GM23248 (cell line): ENCODE data around the gene ZNF416.

Experiments used
- EZH2 ChIP-seq: fragments of 200-600 bp; sonication (generic); IDR thresholded peaks from 2 replicates; pipeline ENCODE4 v1.6.1; 2018; ENCODE audit warnings: antibody characterized with exemption, mild to moderate bottlenecking; ENCODE audit not compliant: insufficient read depth, poor library complexity, severe bottlenecking
- EZH2phosphoT487 ChIP-seq: fragments of 200-600 bp; sonication (generic); IDR thresholded peaks from 2 replicates; pipeline ENCODE4 v1.6.1; 2018; ENCODE audit warnings: antibody characterized with exemption, moderate library complexity, mild to moderate bottlenecking, low read depth; ENCODE audit not compliant: insufficient read depth

DNA sequence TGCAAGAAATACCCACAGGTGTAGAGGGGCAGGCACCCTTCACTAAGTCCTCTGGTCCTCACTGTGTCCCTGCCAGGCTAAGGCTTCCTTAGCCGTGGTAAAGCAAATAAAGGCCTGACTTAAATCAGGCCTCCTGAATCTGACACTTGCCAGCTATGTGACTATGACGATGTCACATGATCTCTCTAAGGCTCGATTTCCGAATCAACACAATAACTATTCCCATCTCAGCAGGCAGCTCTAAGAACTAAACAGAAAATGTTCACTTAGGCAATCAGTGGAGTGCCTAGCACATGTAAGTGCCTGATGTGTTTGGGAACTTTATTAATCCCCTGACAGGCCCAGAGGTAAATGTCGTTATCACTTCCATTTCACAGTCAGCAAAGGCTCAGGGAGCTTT lies 21.1 kb downstream of the ZNF416 start:
- TF ChIP-seq EZH2phosphoT487 (no peak), EZH2 (no peak)
